Measurements from ENCODE around the gene PIGV. TPM values are rescaled to one million over a fixed set of nuclear protein-coding genes. Genes with fewer than 3 reads are reported as not detected.
"Not testable (repeated sequence)": the region's sequence is repeated elsewhere in the genome, so short reads cannot be mapped to it uniquely, and the experiment has no call there.

Gene PIGV
- total RNA-seq, 2 experiments from 2014 or later = 16.6 to 16.9 TPM

DNA sequence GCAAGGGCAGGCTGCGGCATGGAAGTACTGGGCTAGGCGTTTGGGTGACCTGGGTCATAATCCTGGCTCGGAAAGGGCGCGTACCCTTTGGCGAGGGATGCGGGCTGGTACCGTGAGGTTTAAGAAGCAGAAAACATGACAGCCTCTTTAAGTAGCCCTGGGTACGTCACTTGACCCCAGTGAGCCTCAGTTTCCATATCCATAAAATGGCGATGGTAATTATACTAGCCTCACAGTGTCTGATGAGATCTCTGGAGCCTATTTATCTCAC is 700 bp downstream of the PIGV start:
- ChIA-PET POLR2A (interaction anchor here (0.7 to 9.4 kb wide), 37 partner anchors 10 to 513 kb away, joined by 3 to 516 read pairs (median 8); partner anchors contain the start of genes ARID1A, DHDDS, GPATCH3 and GPN2), CTCF (interaction anchor here (0.7 to 8.2 kb wide), 39 partner anchors 9 to 371 kb away, joined by 3 to 221 read pairs (median 5); partner anchors contain the start of gene ARID1A)
- Mint-ChIP-seq H3K27ac (peak overlapping the region; percentile 100), H3K4me3 (peak overlapping the region; percentile 79), H3K4me1 (peaks cover 70% of the 10 kb centered on the region), H3K36me3 (ENCODE audit: low read depth) (peaks cover 10% of the 10 kb centered on the region), H3K27me3 (no peaks in the 10 kb centered on the region), H3K9me3 (no peaks in the 10 kb centered on the region)
- no peak for DNase-seq

DNA sequence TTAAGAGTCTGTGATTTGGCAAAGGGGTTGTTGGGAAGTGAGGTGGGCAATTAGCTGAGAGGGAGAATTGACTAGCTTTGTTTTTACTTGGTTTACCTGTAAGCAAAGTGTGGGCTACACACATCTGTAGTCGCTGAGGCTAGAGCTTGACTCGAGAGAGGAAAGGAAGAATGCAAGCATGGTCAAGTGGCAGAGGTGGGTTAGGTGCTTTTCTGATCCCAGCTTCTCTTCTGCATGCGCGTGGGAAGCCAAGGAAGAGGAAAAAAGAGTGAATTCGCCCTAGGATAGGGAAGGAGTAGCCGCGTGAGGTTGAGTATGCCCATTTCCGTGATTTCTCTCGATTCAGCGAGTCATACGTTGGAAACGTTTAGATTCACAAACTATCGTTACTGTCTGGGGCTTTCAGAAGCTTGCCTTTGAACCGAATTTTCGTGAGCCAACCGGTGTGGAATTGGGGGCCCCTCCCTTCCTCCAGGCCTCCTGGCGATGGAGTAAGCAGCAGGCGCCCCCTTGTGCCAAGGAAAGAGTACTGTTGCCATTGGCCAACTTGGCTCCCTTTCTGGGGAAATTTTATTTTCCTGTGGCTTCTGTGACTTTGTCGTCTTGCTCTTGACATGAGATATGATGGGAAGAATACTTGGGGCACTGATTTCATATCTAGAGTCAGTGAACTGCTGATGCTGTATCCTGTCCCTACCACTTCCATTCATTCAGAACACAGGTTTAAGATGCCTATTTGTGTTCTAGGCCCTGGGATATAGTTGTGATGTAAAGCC is 1.3 kb downstream of the PIGV start:
- Mint-ChIP-seq H3K9me3 (no peaks in the 10 kb centered on the region), H3K27ac (peak overlapping the region; percentile 100), H3K4me1 (peaks cover 72% of the 10 kb centered on the region), H3K4me3 (peak overlapping the region; percentile 79), H3K27me3 (no peaks in the 10 kb centered on the region), H3K36me3 (ENCODE audit: low read depth) (peaks cover 16% of the 10 kb centered on the region)
- POLR2A ChIA-PET = interaction anchor here (0.6 to 9.4 kb wide), 41 partner anchors 10 to 514 kb away, joined by 3 to 516 read pairs (median 7); partner anchors contain the start of genes ARID1A, DHDDS, GPATCH3 and GPN2
- peak; percentile 89 for DNase-seq
- CTCF ChIA-PET = interaction anchor here (0.8 to 8.2 kb wide), 39 partner anchors 8 to 372 kb away, joined by 3 to 221 read pairs (median 5); partner anchors contain the start of gene ARID1A

DNA sequence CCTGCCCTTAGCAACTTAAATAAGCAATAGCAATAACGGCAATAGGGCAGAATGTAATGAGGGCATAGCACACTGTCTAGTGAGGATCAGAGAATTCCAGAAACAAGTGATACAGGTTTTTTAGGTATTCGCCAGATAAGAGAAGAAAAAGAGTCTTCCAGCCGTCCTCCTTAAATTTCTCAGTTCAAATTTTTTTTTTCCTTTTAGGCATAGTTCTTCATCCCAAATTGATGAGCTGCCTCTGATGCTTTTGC is 1.8 kb downstream of the PIGV start:
- ChIA-PET CTCF (interaction anchor here (0.9 to 8.2 kb wide), 25 partner anchors 11 to 373 kb away, joined by 3 to 221 read pairs (median 10); partner anchors contain the start of gene ARID1A), POLR2A (interaction anchor here (0.6 to 9.4 kb wide), 24 partner anchors 10 to 318 kb away, joined by 3 to 516 read pairs (median 14); partner anchors contain the start of genes ARID1A and ZDHHC18)
- peak overlapping the region; percentile 100 for H3K27ac Mint-ChIP-seq
- peak overlapping the region; percentile 79 for H3K4me3 Mint-ChIP-seq
- DNase-seq = no peak
- H3K36me3 Mint-ChIP-seq (ENCODE audit: low read depth) = peaks cover 21% of the 10 kb centered on the region
- peaks cover 72% of the 10 kb centered on the region for H3K4me1 Mint-ChIP-seq
- H3K27me3 Mint-ChIP-seq = no peaks in the 10 kb centered on the region
- no peaks in the 10 kb centered on the region for H3K9me3 Mint-ChIP-seq

DNA sequence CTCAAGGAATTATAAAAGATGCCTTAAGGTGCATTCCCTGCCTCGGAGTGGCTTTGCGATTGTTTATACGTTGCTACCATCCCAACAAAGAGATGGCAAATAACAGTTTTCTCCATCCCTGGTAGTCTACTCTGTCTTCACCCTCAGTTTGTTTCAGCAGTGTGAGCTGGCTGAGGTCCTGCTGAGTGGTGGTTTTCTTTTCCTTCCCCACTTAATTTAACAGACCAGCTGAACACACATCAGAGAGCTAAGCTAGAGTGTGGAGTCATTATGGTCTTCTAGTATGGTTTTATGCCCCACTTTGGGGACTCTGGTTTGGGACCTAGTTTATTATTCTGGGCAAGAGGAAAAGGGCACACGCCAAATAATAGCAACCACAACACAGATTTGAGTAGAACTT is 2.2 kb downstream of the PIGV start:
- Mint-ChIP-seq H3K27ac (peak overlapping the region; percentile 100), H3K36me3 (ENCODE audit: low read depth) (peaks cover 25% of the 10 kb centered on the region), H3K27me3 (no peaks in the 10 kb centered on the region), H3K4me1 (peaks cover 70% of the 10 kb centered on the region), H3K9me3 (no peaks in the 10 kb centered on the region), H3K4me3 (peak overlapping the region; percentile 79)
- no peak for DNase-seq
- POLR2A ChIA-PET = interaction anchor here (0.6 to 9.4 kb wide), 22 partner anchors 9 to 318 kb away, joined by 3 to 516 read pairs (median 15); partner anchors contain the start of genes ARID1A, GPN2 and ZDHHC18
- CTCF ChIA-PET = interaction anchor here (0.8 to 8.2 kb wide), 19 partner anchors 8 to 289 kb away, joined by 3 to 221 read pairs (median 23); partner anchors contain the start of gene ARID1A

DNA sequence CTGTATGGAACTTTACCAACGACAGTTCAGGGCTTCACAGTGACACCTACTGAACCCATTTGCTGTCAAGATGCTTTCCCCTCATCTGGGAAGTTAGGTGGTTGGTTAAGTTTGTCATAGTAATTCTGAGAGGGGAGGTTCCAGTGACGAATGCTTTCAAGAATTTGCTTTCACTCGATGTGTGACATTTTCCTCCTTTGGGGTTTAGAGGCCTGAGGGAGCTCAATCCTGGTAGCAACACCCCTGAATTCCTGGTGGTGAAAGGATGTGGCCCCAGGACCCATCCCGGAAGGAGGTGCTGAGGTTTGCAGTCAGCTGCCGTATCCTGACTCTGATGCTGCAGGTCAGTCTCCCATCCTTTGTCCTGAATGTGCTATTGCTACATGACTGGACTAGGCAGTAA is 2.8 kb downstream of the PIGV start:
- ChIA-PET CTCF (interaction anchor here (0.8 to 8.2 kb wide), 20 partner anchors 9 to 290 kb away, joined by 3 to 221 read pairs (median 16); partner anchors contain the start of gene ARID1A), POLR2A (interaction anchor here (0.8 to 9.4 kb wide), 20 partner anchors 9 to 290 kb away, joined by 3 to 516 read pairs (median 12); partner anchors contain the start of genes ARID1A, GPN2, TRNP1 and ZDHHC18)
- peaks cover 29% of the 10 kb centered on the region for H3K36me3 Mint-ChIP-seq (ENCODE audit: low read depth)
- H3K27me3 Mint-ChIP-seq = no peaks in the 10 kb centered on the region
- H3K4me3 Mint-ChIP-seq = peak overlapping the region; percentile 79
- H3K9me3 Mint-ChIP-seq = no peaks in the 10 kb centered on the region
- H3K4me1 Mint-ChIP-seq = peaks cover 66% of the 10 kb centered on the region
- peak; percentile 48 for DNase-seq
- peak overlapping the region; percentile 100 for H3K27ac Mint-ChIP-seq

DNA sequence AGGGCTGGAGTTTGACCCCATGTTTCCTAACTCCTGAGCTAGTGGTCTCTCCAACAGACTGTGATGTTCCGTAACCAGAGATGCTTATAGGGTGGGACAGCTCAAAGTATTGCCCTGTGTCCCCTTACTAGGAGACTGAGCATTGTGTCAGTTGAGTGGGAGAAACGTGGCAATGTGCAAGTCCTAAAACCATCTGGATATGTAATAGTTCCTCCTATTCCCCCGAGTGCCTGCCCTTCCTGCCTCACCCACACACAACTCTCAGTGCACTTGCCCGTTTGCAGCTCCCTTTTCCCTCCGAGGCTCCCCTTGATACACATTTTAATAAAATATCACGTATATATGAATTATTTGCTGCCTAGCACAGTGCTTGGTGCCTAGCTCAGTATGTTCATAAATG is 3.4 kb downstream of the PIGV start:
- peak overlapping the region; percentile 79 for H3K4me3 Mint-ChIP-seq
- no peaks in the 10 kb centered on the region for H3K9me3 Mint-ChIP-seq
- ChIA-PET CTCF (interaction anchor here (1.0 to 8.2 kb wide), 15 partner anchors 9 to 290 kb away, joined by 3 to 221 read pairs (median 28); partner anchors contain the start of gene ARID1A), POLR2A (interaction anchor here (0.8 to 9.4 kb wide), 17 partner anchors 8 to 290 kb away, joined by 3 to 516 read pairs (median 15); partner anchors contain the start of genes ARID1A, GPN2 and TRNP1)
- peaks cover 60% of the 10 kb centered on the region for H3K4me1 Mint-ChIP-seq
- H3K27me3 Mint-ChIP-seq = no peaks in the 10 kb centered on the region
- no peak for DNase-seq
- H3K36me3 Mint-ChIP-seq (ENCODE audit: low read depth) = peaks cover 29% of the 10 kb centered on the region
- peak overlapping the region; percentile 100 for H3K27ac Mint-ChIP-seq

DNA sequence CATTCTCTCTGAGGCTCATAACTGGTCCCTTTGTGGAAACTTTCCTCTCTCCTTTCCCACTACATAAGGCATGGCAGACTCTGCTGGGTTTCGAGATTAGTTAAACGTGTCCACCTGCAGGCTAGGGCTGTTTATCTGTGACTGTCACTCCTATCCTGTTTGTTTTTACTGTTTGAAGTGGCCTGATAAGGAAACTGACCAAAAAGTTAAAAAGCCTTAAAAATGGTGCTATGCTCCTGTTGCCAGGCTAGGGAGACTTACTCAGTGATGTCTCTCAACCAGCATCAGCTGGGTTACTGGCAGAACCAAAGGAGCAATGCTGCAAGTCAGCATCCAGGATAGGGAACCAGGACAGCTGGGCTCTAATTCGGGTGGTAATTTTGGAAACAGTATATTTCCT is 3.9 kb downstream of the PIGV start:
- H3K36me3 Mint-ChIP-seq (ENCODE audit: low read depth) = peaks cover 33% of the 10 kb centered on the region
- POLR2A ChIA-PET = interaction anchor here (1.3 to 9.4 kb wide), 9 partner anchors 8 to 202 kb away, joined by 3 to 516 read pairs (median 57); partner anchors contain the start of genes ARID1A, GPN2 and TRNP1

DNA sequence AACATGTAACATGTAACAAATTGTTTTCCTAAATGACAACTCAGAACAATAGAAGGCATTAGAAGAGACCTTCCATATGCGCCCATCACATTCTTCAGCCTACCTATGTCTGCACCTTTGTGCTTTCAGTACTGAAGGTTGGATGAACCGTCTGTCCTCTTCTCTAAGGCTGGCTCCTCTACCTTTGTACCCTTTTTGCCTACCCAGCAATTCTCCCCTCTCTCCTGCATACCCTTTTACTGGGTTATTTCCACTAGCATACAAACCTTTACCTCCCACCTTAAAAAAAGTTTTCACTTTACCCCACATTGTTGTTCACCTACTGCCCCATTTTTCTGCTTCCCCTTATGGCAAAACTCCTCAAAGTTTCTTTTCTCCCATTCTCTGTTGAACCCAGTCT is 5.2 kb downstream of the PIGV start:
- no peaks in the 10 kb centered on the region for H3K27me3 Mint-ChIP-seq
- H3K4me3 Mint-ChIP-seq = no peak overlapping the region
- H3K27ac Mint-ChIP-seq = no peak overlapping the region

More for the DNA sequence above, 3.9 kb downstream of the PIGV start:
- Mint-ChIP-seq H3K27ac (peak overlapping the region; percentile 50), H3K4me1 (peaks cover 58% of the 10 kb centered on the region), H3K9me3 (no peaks in the 10 kb centered on the region), H3K27me3 (no peaks in the 10 kb centered on the region), H3K4me3 (peak overlapping the region; percentile 79)
- DNase-seq = no peak
- CTCF ChIA-PET = interaction anchor here (1.1 to 8.2 kb wide), 8 partner anchors 9 to 188 kb away, joined by 3 to 221 read pairs (median 60); no protein-coding TSS in a partner anchor

DNA sequence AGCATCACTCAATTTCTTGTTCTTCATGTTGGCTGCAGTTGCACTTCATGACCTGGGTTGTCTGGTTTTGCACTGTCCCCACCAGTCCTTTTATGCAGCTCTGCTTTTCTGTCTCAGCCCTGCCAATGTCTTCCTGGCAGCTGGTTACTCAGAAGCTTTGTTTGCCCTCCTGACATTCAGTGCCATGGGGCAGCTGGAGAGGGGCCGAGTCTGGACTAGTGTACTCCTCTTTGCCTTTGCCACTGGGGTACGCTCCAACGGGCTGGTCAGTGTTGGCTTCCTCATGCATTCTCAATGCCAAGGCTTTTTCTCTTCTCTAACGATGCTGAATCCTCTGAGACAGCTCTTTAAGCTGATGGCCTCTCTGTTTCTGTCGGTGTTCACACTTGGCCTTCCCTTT is 6.6 kb downstream of the PIGV start:
- ChIA-PET CTCF (interaction anchor here (0.9 kb wide), 1 partner anchor 27 kb away, joined by 3 read pairs; no protein-coding TSS in a partner anchor), POLR2A (interaction anchor here (0.9 to 1.1 kb wide), 2 partner anchors 72 to 98 kb away, joined by 3 read pairs; no protein-coding TSS in a partner anchor)
- Mint-ChIP-seq H3K4me3 (no peak overlapping the region), H3K36me3 (ENCODE audit: low read depth) (peaks cover 47% of the 10 kb centered on the region), H3K4me1 (peaks cover 58% of the 10 kb centered on the region), H3K27ac (no peak overlapping the region), H3K27me3 (no peaks in the 10 kb centered on the region), H3K9me3 (no peaks in the 10 kb centered on the region)
- DNase-seq = no peak

More for the DNA sequence above, 5.2 kb downstream of the PIGV start:
- no peak for DNase-seq
- ChIA-PET POLR2A (no interaction called here), CTCF (no interaction called here)
- Mint-ChIP-seq H3K36me3 (ENCODE audit: low read depth) (peaks cover 43% of the 10 kb centered on the region), H3K4me1 (peaks cover 54% of the 10 kb centered on the region), H3K9me3 (no peaks in the 10 kb centered on the region)

DNA sequence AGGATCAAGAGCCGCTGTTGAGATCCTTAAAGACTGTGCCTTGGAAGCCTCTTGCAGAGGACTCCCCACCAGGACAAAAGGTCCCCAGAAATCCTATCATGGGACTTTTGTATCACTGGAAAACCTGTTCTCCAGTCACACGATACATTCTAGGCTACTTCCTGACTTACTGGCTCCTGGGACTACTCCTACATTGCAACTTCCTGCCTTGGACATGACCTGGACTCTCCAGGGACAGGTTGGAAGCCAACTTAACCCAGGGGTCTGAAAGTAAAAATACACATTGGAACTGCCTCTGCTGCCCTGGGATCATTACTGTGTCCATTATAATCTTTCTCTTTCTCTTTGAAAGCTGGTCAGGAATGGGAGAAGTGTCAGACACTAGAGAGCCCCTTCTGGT is 9.9 kb downstream of the PIGV start:
- Mint-ChIP-seq H3K27me3 (no peaks in the 10 kb centered on the region), H3K9me3 (no peaks in the 10 kb centered on the region), H3K4me1 (peaks cover 64% of the 10 kb centered on the region), H3K4me3 (no peak overlapping the region), H3K36me3 (ENCODE audit: low read depth) (peaks cover 52% of the 10 kb centered on the region), H3K27ac (peak overlapping the region; percentile 37)
- POLR2A ChIA-PET = interaction anchor here (0.9 to 7.0 kb wide), 5 partner anchors 9 to 105 kb away, joined by 3 to 149 read pairs (median 9); partner anchors contain the start of gene PIGV
- no peak for DNase-seq
- CTCF ChIA-PET = interaction anchor here (1.1 to 2.3 kb wide), 2 partner anchors 9 to 26 kb away, joined by 4 to 5 read pairs; no protein-coding TSS in a partner anchor

DNA sequence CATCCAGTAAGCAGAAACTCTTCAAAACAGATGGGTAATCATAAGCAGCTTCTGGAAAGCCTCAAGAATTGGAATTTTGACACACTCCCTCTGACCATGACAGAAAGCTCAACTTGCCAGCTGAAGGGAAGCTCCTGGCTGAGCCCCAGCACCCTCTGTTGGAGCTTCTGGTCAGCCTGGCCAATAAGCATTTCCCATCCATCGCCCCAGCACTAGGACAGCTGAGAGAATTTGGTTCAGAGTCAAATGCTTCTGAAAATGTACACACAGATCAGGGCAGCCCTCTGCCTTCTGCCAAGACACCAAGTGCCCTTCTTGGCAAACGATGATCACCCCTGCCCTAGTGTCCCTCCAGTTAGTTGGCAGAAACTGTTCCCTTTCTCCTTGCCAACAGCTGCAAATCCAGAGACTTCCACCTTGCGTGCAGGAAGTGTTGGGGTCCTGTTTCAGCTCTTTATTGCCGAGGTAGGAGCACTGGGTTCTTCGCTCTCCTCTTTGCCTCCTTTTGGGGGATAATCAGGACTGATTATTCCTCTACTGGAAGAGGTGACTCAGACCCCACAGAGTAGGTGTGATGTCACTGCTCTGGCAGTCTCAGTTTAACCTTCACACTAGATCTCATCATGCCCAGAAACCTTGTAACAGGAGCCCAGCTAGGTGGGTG is 11.9 kb downstream of the PIGV start:
- peak overlapping the region; percentile 89 for H3K27ac Mint-ChIP-seq
- peaks cover 55% of the 10 kb centered on the region for H3K4me1 Mint-ChIP-seq
- peak; percentile 30 for DNase-seq

DNA sequence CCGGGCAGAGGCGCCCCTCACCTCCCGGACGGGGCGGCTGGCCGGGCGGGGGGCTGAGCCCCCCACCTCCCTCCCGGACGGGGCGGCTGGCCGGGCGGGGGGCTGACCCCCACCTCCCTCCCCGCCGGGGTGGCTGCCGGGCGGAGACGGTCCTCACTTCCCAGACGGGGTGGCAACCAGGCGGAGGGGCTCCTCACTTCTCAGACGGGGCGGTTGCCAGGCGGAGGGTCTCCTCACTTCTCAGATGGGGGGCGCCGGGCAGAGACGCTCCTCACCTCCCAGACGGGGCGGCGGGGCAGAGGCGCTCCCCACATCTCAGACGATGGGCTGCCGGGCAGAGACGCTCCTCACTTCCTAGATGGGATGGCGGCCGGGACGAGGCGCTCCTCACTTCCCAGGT is 16.2 kb downstream of the PIGV start:
- H3K27me3 Mint-ChIP-seq, H3K4me3 Mint-ChIP-seq, POLR2A ChIA-PET, DNase-seq, H3K27ac Mint-ChIP-seq, CTCF ChIA-PET, H3K9me3 Mint-ChIP-seq: not testable (repeated sequence)
- H3K36me3 Mint-ChIP-seq (ENCODE audit: low read depth) = peaks cover 13% of the 10 kb centered on the region
- peaks cover 43% of the 10 kb centered on the region for H3K4me1 Mint-ChIP-seq

More for the DNA sequence above, 11.9 kb downstream of the PIGV start:
- CTCF ChIA-PET = interaction anchor here (0.9 to 4.2 kb wide), 12 partner anchors 10 to 300 kb away, joined by 3 to 81 read pairs (median 9); partner anchors contain the start of gene PIGV
- no peaks in the 10 kb centered on the region for H3K9me3 Mint-ChIP-seq
- H3K4me3 Mint-ChIP-seq = peak overlapping the region; percentile 52
- POLR2A ChIA-PET = interaction anchor here (0.8 to 7.0 kb wide), 19 partner anchors 11 to 299 kb away, joined by 3 to 149 read pairs (median 7); partner anchors contain the start of genes GPATCH3, GPN2, PIGV and ZDHHC18
- peaks cover 32% of the 10 kb centered on the region for H3K36me3 Mint-ChIP-seq (ENCODE audit: low read depth)
- H3K27me3 Mint-ChIP-seq = no peaks in the 10 kb centered on the region
